GM19397 (cell line): ENCODE results near the gene TTC24.
"Not testable (repeated sequence)": the region's sequence is repeated elsewhere in the genome, so short reads cannot be mapped to it uniquely, and the experiment has no call there.

ENCODE experiments used
- ATAC-seq: cut with Tn5 transposase; IDR thresholded peaks from one replicate; pipeline ENCODE4 v1.9.1; 2021; ENCODE audit warnings: mild to moderate bottlenecking, moderate library complexity; ENCODE audit not compliant: unreplicated experiment

TTC24 gene

GRCh38 chr1:156607344-156607743 is 27.8 kb downstream of the TTC24 start:
- not testable (repeated sequence) for ATAC-seq

GRCh38 chr1:156608036-156608674 is 28.6 kb downstream of the TTC24 start:
- no peak for ATAC-seq

- ATAC-seq = no peak
These were observed 29.5 kb downstream of the TTC24 start for GRCh38 chr1:156608981-156609380.

- not testable (repeated sequence) for ATAC-seq
These were observed 30.5 kb downstream of the TTC24 start for GRCh38 chr1:156610072-156610471.

GRCh38 chr1:156612666-156613065 is 33.1 kb downstream of the TTC24 start:
- no peak for ATAC-seq

GRCh38 chr1:156615946-156616345 is 36.4 kb downstream of the TTC24 start:
- no peak for ATAC-seq

GRCh38 chr1:156616463-156616862 is 36.9 kb downstream of the TTC24 start:
- no peak for ATAC-seq

GRCh38 chr1:156618853-156619581 is 39.5 kb downstream of the TTC24 start, which contains the start of gene HAPLN2:
TSS of gene HAPLN2 (plus strand) at chr1:156619415. CDS start at chr1:156623491, 4,076 bp downstream.
- ATAC-seq = no peak

GRCh38 chr1:156619582-156619955 is 40.0 kb downstream of the TTC24 start:
- no peak for ATAC-seq

GRCh38 chr1:156622581-156623297 is 43.2 kb downstream of the TTC24 start:
- no peak for ATAC-seq

GRCh38 chr1:156623946-156624813 is 44.7 kb downstream of the TTC24 start:
- ATAC-seq = no peak

- no peak for ATAC-seq
These were observed 45.4 kb downstream of the TTC24 start for GRCh38 chr1:156624814-156625435.

GRCh38 chr1:156625436-156626078 is 46.0 kb downstream of the TTC24 start:
- no peak for ATAC-seq

- no peak for ATAC-seq
These were observed 46.5 kb downstream of the TTC24 start for GRCh38 chr1:156626079-156626438.

- no peak for ATAC-seq
These were observed 47.9 kb downstream of the TTC24 start for GRCh38 chr1:156627313-156627880.

- ATAC-seq = no peak
These were observed 50.4 kb downstream of the TTC24 start for GRCh38 chr1:156629823-156630449.

GRCh38 chr1:156631152-156631551 is 51.6 kb downstream of the TTC24 start:
- not testable (repeated sequence) for ATAC-seq

- ATAC-seq = no peak
These were observed 52.8 kb downstream of the TTC24 start for GRCh38 chr1:156632355-156632754.
